ENCODE results near the gene SSC4D.
"Not testable (repeated sequence)": the region's sequence is repeated elsewhere in the genome, so short reads cannot be mapped to it uniquely, and the experiment has no call there.

SSC4D gene

DNA sequence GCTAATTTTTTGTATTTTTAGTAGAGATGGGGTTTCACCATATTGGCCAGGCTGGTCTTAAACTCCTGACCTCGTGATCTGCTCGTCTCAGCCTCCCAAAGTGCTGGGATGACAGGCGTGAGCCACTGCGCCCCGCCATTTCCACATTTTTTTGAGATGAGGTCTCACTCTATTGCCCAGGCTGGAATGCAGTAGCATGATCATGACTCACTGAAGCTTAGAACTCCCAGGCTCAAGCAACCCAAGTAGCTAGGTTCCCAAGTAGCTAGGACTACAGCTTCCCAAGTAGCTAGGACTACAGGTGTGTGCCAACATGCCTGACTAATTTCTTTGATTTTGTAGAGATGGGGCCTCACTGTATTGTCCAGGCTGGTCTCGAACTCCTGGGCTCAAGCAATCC is 11.6 kb upstream of the SSC4D start:
- not testable (repeated sequence) for DNase-seq (ENCODE audit: low spot score)

DNA sequence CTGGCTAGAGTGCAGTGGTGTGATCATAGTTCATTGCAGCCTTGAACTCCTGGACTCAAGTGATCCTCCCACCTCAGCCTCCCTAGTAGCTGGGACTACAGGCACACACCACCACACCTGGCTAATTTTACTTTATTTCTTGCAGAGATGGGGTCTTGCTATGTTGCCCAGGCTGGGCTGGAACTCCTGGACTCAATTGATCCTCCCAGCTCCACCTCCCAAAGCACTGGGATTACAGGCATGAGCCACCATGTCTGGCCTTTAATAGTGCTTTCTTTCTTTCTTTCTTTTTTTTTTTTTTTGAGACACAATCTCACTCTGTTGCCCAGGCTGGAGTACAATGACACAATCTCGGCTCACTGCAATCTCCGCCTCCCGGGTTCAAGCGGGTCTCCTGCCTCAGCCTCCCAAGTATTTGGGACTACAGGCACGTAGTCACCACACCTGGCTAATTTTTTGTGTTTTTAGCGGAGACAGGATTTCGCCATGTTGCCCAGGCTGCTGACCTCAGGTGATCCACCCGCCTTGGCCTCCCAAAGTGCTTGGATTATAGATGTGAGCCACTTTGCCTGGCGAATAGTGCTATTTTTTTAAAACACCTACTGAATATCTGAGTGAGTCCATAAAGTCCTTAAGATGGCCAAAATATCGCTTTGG is 8.3 kb upstream of the SSC4D start:
- not testable (repeated sequence) for DNase-seq (ENCODE audit: low spot score)

DNA sequence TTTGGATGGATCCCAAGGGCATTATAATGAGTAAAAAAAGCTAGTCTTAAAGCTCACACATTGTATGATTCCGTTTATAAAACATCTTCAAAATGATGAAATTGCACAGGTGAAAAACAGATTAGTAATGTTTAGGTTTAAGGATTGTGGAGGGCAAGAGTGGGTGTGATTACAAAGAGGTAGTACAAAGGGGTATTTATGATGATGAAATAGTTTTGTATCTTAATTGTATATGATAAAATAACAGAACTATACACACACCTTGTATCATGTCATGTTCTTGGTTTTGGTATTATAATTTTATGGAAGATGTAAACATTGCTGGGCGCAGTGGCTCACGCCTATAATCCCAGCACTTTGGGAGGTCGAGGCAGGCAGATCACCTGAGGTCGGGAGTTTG is 2.8 kb upstream of the SSC4D start:
- DNase-seq (ENCODE audit: low spot score), result no peak

DNA sequence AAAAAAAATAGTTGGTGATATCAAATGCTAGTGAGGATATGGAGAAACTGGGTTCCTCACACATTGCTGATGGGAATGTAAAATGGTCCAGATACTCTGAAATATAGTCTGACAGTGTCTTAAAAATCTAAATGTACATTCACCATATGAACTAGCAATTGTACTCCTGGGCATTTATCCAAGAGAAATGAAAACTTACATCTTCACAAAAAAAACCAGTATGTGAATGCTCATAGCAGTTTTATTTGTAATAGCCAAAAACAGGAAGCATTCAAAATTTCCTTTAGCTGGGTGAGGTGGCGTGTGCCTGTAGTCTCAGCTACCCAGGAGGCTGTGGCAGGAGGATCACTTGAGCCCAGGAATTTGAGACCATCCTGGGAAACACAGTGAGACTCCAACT is 2.1 kb upstream of the SSC4D start:
- no peak for DNase-seq (ENCODE audit: low spot score)

DNA sequence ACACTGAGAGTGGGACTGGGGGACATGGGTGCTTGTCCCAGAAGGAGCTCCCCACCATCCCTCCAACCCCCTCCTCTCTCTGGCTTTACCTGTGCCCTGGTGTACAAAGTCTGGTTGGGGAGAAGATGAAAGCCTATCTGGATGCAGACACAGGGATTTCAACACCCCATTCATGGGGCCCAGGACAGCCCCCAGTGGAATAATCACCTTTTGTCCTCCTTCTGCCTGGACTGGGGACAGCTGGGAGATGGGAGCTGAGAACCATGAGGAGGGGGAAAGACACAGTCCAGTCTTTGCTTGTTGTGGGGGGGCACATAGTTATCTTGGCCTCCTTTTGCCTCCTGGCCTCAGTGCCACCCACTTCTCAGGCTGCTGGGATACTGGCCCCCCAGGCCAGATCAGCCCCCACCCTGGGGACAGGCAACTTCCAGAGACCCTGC is 1.4 kb downstream of the SSC4D start:
- no peak for DNase-seq (ENCODE audit: low spot score)

DNA sequence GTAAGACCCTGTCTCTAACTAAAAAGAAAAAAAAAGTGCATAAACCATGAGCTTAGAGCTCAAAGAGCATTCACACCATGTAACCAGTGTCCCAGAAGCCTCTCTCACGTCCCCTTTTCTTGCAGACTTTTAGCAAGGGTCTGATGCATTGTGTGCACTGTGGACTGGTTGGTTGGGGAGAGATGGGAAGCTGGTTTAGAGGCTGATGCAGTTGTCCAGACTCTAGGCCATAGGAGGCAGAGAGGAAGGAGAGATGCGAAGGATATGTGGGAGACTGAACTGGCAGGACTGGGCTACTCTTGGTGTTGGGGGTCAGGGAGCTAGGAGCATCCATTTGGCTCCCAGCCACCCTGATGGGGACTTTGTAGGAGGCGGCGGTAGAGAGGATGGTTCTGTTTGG is 1.8 kb downstream of the SSC4D start:
- DNase-seq (ENCODE audit: low spot score), result no peak

DNA sequence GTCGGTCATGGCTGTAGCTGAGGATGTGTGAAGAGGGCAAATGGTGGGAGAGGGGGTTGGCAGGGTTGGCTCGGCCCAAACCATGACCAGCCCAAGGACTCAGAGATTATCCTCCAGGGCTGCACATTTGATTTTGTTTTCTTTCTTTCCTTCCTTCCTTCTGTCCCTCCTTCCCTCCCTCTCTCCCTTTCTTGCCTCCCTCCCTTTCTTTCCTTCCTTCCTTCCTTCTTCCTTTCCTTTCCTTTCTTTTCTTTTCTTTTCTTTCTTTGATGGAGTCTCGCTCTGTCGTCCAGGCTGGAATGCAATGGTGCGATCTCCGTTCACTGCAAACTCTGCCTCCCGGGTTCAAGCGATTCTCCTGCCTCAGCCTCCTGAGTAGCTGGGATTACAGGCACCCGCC is 3.8 kb downstream of the SSC4D start:
- no peak for DNase-seq (ENCODE audit: low spot score)

DNA sequence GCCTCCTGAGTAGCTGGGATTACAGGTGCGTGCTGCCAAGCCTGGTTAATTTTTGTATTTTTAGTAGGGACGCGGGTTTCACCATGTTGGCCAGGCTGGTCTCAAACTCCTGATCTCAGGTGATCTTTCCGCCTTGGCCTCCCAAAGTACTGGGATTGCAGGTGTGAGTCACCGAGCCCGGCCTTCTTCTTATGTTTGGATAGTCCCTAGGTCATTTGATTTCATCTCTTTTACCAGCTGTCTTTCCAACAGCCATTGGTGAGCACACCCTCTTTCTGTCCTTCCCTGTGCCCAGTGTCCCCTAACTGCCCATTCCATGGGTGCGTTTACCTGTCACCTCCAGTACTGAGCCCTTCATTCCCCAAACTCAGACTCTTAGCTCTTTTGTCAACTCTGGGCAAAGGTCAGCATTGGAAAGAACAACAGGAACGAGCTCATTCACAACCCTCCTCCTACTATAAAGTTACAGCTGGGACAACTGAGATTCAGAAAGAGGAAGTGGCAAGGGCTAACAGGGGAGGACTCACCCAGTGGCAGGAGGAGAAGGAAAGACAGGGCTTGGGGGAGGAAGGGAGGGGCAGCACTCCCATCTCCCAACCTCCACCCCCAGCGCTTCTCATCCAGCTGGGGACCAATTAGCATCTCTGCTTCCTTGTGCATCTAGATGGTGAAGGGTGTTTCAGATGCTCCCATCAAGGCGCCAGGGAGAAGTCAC is 5.6 kb downstream of the SSC4D start:
- no peak for DNase-seq (ENCODE audit: low spot score)

DNA sequence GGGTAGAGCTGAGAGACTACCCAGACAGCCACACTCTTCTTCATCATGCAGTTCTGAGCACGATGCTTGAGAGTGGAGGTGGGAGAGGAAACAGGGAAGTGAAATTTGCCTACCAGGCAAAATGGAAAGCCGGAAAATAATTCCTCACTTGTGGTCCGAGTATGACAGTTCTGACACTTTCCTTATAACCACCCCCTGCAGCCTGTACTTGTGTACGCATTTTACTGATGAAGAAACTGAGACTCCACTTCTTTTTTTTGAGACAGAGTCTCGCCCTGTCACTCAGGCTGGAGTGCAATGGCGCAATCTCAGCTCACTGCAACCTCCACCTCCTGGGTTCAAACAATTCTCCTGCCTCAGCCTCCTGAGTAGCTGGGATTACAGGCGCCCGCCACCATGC is 6.4 kb downstream of the SSC4D start:
- not testable (repeated sequence) for DNase-seq (ENCODE audit: low spot score)

DNA sequence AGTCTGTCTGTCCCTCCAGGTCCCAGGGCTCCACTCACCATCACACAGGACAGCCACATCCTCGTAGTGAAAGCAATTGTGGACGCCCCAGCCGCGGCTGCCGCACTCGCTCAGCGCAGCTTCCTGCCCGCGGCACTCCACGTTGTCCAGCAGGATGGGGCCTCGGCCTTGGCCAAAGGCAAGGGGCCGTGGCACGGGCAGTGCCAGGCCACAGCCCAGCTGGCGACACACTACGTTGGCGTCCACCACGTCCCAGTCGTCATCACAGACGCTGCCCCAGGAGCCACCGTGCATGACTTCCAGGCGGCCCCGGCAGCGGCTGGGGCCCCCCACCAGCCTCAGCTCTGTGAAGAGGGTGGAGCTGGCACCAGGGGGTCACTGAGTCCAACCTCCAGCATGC is 9.2 kb downstream of the SSC4D start:
- DNase-seq (ENCODE audit: low spot score), result no peak

DNA sequence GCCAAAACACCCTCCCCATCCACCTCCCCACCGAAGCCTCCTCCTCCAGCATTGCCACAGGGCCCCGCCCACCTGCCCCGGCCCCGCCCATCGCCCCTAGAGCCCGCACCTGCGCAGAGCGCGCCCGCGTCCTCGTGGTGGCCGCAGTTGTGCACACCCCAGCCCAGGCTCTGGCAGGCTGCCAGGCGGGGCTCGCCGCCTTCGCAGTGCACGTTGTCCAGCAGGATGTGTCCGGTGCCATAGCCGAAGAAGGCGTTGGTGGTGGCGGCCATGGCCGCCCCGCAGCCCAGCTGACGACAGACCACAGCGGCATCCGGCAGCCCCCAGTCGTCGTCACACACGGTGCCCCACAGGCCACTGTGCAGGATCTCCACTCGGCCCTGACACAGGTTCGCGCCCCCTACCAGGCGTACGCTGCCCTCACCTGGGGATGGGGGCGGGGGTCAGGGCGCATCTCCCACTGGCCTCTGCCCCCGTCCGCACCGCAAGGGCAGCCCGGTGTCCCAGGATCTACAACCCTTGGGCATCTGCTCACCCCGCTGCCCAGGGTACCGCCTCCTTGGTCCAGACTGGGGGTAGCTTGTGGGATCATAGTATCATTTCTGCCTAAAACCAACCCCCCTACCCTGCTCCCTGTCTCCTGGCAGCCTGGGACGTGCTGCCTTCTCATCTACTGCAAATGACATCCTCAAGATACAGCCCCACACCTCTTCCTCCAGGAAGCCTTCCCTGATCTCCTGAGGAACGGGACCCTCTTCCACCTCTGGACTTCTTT is 11.9 kb downstream of the SSC4D start:
- peak; percentile 85 for DNase-seq (ENCODE audit: low spot score)

DNA sequence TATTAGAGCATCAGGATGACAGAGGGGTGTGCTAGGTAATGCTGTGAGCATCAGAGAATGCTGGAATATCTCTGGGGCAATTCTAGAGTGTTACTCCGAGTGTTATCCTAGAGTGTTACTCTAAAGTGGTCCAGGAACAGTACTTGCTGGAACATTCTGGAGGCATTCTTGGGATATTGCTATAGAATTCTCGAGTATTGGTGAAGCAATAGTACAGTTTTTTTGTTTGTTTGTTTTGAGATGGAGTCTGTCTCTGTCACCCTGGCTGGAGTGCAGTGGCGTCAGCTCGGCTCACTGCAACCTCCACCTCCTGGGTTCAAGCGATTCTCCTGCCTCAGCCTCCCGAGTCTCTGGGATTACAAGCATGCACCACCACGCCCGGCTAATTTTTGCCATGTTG is 12.6 kb downstream of the SSC4D start:
- DNase-seq (ENCODE audit: low spot score), result no peak

DNA sequence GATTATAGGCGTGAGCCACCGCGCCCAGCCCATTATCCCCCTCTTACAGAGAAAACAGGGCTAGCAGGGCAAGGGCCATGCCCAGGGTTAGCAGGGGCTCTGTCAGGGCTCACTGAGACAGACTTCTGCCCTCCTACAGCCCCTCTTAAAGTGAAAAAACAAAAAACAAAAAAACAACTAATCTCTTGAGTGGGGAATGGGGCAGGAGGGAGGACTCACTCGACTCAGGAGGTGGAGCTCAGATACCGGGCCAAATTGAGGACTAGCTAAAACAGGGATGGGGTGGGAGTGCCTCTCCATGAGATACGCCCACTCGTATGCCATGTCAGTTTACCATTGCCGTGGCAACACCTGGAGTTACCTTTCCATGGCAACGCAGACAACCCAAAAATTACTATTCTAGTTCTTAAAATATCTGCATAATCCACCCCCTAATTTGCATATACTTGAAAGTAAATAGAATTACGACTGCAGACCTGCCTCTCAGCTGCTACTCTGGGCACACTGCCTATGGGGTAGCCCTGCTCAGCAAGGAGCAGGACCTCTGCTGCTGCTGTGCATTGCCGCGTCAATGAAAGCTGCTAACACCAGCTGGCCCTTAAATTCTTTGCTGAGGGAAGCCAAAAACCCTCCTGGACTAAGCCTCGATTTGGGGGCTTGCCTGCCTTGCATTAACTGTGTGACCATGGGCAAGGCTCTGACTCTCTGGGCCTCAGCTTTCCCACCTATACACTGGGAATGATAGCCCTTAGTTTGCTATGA is 13.4 kb downstream of the SSC4D start:
- DNase-seq (ENCODE audit: low spot score), result no peak

DNA sequence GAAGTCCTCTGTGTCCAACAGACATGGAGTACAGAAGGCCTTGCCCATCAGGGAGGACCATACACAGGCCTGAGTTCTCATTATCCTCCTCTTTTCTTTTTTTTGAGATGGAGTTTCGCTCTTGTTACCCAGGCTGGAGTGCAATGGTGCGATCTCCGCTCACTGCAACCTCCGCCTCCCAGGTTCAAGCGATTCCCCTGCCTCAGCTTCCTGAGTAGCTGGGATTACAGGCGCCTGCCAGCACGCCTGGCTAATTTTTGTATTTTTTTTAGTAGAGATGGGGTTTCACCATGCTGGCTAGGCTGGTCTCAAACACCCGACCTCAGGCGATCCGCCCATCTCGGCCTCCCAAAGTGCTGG is 13.9 kb downstream of the SSC4D start:
- DNase-seq (ENCODE audit: low spot score), result not testable (repeated sequence)

DNA sequence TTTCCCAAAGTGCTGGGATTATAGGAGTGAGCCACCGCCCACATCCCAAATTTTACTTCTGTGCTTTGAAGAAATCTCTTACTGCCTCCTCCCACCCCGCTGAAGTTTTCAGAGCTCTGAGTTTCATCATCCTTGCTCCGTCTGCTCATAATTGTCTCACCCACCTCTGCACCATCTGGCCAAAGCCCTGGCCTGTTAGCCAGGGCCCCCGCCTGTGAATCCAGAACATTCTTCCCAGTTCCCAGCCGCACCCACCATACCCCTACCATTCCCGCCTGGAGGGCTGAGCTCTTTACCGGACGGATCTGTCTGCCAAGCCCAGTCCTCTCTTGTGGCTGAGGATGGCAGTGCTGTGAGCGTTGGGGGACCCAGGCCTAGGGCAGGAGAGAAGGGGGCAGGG is 14.5 kb downstream of the SSC4D start:
- no peak for DNase-seq (ENCODE audit: low spot score)

DNA sequence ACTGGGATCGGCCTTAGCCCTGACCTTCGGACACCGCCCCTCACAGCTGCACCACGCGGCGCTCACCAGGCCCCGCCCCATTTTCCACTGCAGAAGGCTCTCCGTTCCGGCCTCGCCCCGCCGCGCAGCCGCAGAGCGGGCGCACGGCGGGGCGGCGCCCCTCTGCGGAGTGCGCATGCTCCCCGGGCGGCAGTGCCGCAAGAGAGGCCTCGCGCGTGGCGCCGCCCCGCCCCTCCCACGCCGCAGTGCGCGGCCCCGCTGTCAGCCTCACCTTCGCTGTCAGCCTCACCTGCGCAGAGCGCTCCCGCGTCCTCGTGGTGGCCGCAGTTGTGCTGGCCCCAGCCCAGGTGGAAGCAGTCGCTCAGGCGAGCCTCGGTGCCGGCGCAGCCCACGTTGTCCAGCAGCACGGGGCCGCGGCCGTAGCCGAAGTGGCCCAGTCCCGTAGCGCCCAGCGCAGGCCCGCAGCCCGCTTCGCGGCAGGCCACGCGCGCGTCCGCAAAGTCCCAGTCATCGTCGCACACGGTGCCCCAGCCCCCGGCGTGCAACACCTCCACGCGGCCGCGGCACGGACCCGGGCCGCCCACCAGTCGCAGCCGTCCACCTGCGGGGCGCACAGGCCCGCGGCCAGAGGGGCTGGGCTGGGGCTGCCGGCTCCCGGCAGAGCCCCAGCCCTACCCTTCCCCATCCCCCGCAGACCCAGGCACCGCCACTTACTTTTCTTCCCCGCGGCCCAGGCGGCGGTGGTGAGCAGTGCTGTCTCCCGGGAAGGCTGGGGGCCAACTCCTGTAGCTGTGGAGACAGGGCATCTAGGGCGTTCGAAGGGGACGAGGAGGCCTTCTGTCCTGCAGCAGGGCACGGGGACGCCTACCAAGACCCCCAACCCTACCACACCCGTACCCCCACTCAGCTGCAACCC is 16.1 kb downstream of the SSC4D start:
- peak; percentile 92 for DNase-seq (ENCODE audit: low spot score)

DNA sequence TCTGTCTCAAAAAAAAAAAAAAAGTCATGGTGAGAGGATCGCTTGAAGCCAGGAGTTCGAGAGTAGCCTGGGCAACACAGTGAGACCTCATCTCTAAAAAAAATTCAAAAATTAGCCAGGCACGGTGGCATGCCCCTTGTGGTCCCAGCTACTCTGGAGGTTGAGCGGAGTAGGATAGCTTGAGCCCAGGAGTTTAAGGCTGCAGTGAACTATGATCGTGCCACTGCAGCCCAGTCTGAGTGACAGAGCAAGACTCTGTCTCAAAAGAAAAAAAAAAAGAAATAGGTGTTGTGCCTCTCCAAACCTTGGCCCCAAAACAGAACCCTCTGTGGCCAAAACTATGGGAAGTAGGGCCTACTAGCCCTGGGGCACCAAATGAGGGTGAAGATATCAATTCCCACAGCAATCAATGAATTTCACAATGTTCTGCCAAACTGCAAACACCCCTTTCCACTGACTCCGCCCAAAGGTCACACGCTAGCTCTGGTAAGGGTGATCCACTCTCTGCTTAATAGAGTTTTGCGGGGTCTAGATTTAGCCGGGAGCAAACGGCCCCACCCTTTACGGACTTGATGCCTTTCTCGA is 16.9 kb downstream of the SSC4D start:
- DNase-seq (ENCODE audit: low spot score), result no peak

DNA sequence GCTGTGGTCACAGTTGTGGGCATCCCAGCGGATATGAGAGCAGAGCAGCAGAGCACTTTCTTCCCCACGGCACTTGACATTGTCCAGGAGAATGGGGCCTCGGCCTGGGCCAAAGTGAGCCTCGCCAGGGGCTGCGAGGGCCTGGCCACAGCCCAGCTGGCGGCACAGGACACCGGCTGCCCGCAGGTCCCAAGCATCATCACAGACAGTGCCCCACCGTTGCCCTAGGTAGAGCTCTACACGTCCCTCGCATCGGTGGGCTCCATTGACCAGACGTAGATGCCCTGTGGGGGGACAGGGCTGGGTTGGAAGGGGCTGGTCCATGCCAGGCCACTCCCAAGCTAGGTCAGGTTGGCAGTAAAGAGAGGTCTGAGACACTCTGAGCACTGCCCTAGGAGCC is 19.4 kb downstream of the SSC4D start:
- DNase-seq (ENCODE audit: low spot score), result no peak

DNA sequence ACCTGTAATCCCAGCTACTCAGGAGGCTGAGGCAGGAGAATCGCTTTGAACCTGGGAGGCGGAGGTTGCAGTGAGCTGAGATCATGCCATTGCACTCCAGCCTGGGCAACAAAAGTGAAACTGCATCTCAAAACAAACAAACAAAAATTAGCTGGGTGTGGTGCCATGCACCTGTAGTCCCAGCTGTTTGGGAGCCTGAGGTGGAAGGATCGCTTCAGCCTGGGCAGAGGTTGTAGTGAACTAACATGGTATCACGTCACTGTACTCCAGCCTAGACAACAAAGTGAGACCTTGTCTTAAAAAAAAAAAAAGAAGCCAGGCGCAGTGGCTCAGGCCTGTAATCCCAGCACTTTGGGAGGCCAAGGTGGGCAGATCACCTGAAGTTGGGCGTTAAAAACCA is 21.7 kb downstream of the SSC4D start:
- not testable (repeated sequence) for DNase-seq (ENCODE audit: low spot score)

DNA sequence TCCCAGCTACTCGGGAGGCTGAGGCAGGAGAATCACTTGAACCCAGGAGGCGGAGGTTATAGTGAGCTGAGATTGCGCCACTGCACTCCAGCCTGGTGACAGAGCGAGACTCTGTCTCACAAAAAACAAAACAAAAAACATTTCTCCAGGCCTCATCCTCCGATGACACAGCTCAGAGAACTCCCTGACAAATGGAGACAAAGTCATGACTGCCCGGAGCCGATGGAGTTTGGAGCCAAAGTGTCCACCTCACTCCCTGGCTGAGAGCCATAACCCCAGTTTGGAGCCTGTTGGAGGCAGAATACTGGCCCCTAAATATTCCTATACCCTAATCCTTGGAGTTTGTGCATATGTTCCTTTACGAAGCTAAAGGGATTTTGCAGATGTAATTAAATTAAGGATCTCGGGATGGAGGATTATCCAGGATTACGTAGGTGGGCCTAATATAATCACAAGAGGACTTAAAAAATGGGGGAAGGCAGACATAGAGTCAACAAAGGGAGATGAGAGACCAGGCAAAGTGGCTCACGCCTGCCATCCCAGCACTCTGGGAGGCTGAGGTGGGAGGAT is 22.7 kb downstream of the SSC4D start:
- no peak for DNase-seq (ENCODE audit: low spot score)

Measured in CD4-positive, alpha-beta T cell treated with Interleukin-15 for 4 hours (primary cell).